Transverse colon (tissue), 4 donors: ENCODE results near the gene NR4A1. TPM values are rescaled to one million over a fixed set of nuclear protein-coding genes. Genes with fewer than 3 reads are reported as not detected.

Experiments used
- DNase-seq: peaks from one replicate; pipeline ENCODE4 v3.0.0-alpha.2; 2019
- H3K27ac ChIP-seq, 4 donors: fragments of 200-600 bp; sonication (generic); 2 replicates each; pipeline ENCODE4 v1.5.1; 2016 to 2018; ENCODE audit warnings: inconsistent platforms in 4 of 4
- H3K27me3 ChIP-seq: fragments of 200-600 bp; sonication (generic); 2 replicates; pipeline ENCODE4 v1.5.1; 2017; ENCODE audit warnings: inconsistent platforms
- H3K36me3 ChIP-seq, 4 donors: fragments of 200-600 bp; sonication (generic); 2 replicates each; pipeline ENCODE4 v1.5.1; 2017 to 2019; ENCODE audit warnings: inconsistent platforms in 4 of 4
- H3K4me1 ChIP-seq, 4 donors: fragments of 200-600 bp; sonication (generic); 2 replicates each; pipeline ENCODE4 v1.5.1; 2017 to 2020; ENCODE audit warnings: inconsistent platforms in 4 of 4
- H3K4me3 ChIP-seq, 4 donors: fragments of 200-600 bp; sonication (generic); 1 replicate in 1 of 4; 2 replicates in 3 of 4; pipeline versions ENCODE4 v1.5.1 to v1.6.1; 2017 to 2019; ENCODE audit warnings: inconsistent platforms in 4 of 4
- H3K9me3 ChIP-seq, 2 donors: fragments of 200-600 bp; sonication (generic); 2 replicates each; pipeline ENCODE4 v1.5.1; 2017 to 2019; ENCODE audit warnings: inconsistent platforms in 2 of 2
- CTCF ChIP-seq, 5 experiments: fragments of 200-600 bp in 3 of 5; fragments of 450-650 bp in 2 of 5; sonication (generic) in 3 of 5; IDR thresholded peaks; 1 replicate in 2 of 5; 2 replicates in 3 of 5; pipeline ENCODE4 v1.5.1; 2016 to 2017; ENCODE audit warnings: antibody characterized with exemption in 5 of 5, inconsistent platforms in 3 of 5, mild to moderate bottlenecking in 2 of 5, moderate library complexity in 1 of 5
- EP300 ChIP-seq: sonication (generic); formaldehyde crosslinking; IDR thresholded peaks from one replicate; pipeline ENCODE4 v1.6.1; 2017; ENCODE audit warnings: antibody characterized with exemption, low read depth
- POLR2A ChIP-seq: fragments of 450-650 bp; IDR thresholded peaks from one replicate; pipeline ENCODE4 v1.6.1; 2016; ENCODE audit warnings: antibody characterized with exemption, mild to moderate bottlenecking, moderate library complexity
- POLR2AphosphoS5 ChIP-seq, 3 donors: sonication (generic); formaldehyde crosslinking; IDR thresholded peaks; one replicate each; pipeline ENCODE4 v1.6.1; 2016; ENCODE audit warnings: antibody characterized with exemption in 3 of 3
- WGBS, 2 donors: methylation state at CpG; one replicate each; pipeline ENCODE4 v1.1.5; 2018; ENCODE audit warnings: low coverage in 1 of 2; 5-methylcytosine and 5-hydroxymethylcytosine counted together
- in situ Hi-C, 4 donors: fragments of 200-750 bp; cut with MboI; loops; one replicate each; pipeline versions ENCODE4 v1.15.0 to v1.15.1; 2017; ENCODE audit warnings: low sequenced_read_pairs in 3 of 4, low pct_ligation_motif_present in 1 of 4, low pct_unique_long_range_greater_than_20kb in 1 of 4
- intact Hi-C: fragments of 100-400 bp; cut with DNase I; formaldehyde crosslinking; loops from one replicate; pipeline ENCODE4 v1.15.1; 2023; ENCODE audit warnings: low total_unique reads
- total RNA-seq, 4 donors: library from RNA; depleted of rRNA; stranded (reverse); fragments of >200 nt; gene quantifications; one replicate each; pipeline ENCODE4 v1.1.0, GENCODE V29; 2016

The NR4A1 gene
- total RNA-seq, 4 donors from 2014 or later: 50.7 to 102 (median 76.9) TPM

GRCh38 chr12:52042706-52043385 lies 8.4 kb upstream of the NR4A1 start:
- in situ Hi-C loops (no loop called here), intact Hi-C loops (no loop called here)
- 85% methylated on average over 8 of the region's 8 CpGs; no CpG with 5 or more reads in 1 of the 2 donors for WGBS, 2 donors
- Histone ChIP-seq H3K27ac (peak overlapping the region; percentile 72 to 90 (median 77)), H3K4me1 (peaks cover 23 to 41% (median 27%) of the 10 kb centered on the region in 4 donors), H3K36me3 (no peaks in the 10 kb centered on the region), H3K27me3 (no peaks in the 10 kb centered on the region), H3K9me3 (no peaks in the 10 kb centered on the region), H3K4me3 (no peak overlapping the region)
- no peak for TF ChIP-seq EP300
- no peak for TF ChIP-seq POLR2AphosphoS5 (IDR thresholded peaks at IDR 0.05)
- TF ChIP-seq POLR2A: no peak
- TF ChIP-seq CTCF (IDR thresholded peaks at IDR 0.05): no peak
- DNase-seq: no peak

- WGBS, 2 donors: 75% methylated on average over 20 of the region's 21 CpGs; no CpG with 5 or more reads in 1 of the 2 donors
- DNase-seq: no peak
- TF ChIP-seq CTCF (IDR thresholded peaks at IDR 0.05) (no peak), POLR2AphosphoS5 (IDR thresholded peaks at IDR 0.05) (peak in 1 of 3 donors; percentile 44), EP300 (no peak), POLR2A (no peak)
- in situ Hi-C loops (no loop called here), intact Hi-C loops (no loop called here)
- Histone ChIP-seq H3K9me3 (no peaks in the 10 kb centered on the region), H3K4me1 (peaks cover 23 to 34% (median 25%) of the 10 kb centered on the region in 4 donors), H3K4me3 (no peak overlapping the region), H3K27me3 (no peaks in the 10 kb centered on the region), H3K36me3 (no peaks in the 10 kb centered on the region), H3K27ac (peak overlapping the region; percentile 72 to 90 (median 77))
These were observed 7.6 kb upstream of the NR4A1 start for GRCh38 chr12:52043386-52044212.

GRCh38 chr12:52044292-52044983 lies 6.8 kb upstream of the NR4A1 start:
- TF ChIP-seq POLR2AphosphoS5 (IDR thresholded peaks at IDR 0.05) (peak; percentile 7 to 49 (median 12)), POLR2A (no peak)
- in situ Hi-C loops: no loop called here
- Histone ChIP-seq H3K4me1 (peaks cover 23 to 31% (median 25%) of the 10 kb centered on the region in 4 donors), H3K27ac (peak overlapping the region; percentile 72 to 90 (median 77)), H3K4me3 (no peak overlapping the region), H3K9me3 (no peaks in the 10 kb centered on the region), H3K36me3 (no peaks in the 10 kb centered on the region), H3K27me3 (no peaks in the 10 kb centered on the region)
- 71 to 73% methylated on average over 8 to 17 of the region's 18 CpGs for WGBS, 2 donors
- peak; percentile 57 for DNase-seq
- intact Hi-C loops: no loop called here

GRCh38 chr12:52045794-52046199 lies 5.4 kb upstream of the NR4A1 start:
- Histone ChIP-seq H3K27ac (peak overlapping the region; percentile 72 to 90 (median 77)), H3K36me3 (no peaks in the 10 kb centered on the region), H3K4me1 (peaks cover 33 to 43% (median 36%) of the 10 kb centered on the region in 4 donors), H3K9me3 (no peaks in the 10 kb centered on the region), H3K4me3 (no peak overlapping the region), H3K27me3 (no peaks in the 10 kb centered on the region)
- DNase-seq: peak; percentile 77
- WGBS, 2 donors: 8% methylated on average over 4 of the region's 4 CpGs; no CpG with 5 or more reads in 1 of the 2 donors
- intact Hi-C loops: no loop called here
- TF ChIP-seq CTCF (IDR thresholded peaks at IDR 0.05): no peak
- TF ChIP-seq POLR2AphosphoS5 (IDR thresholded peaks at IDR 0.05): peak in 1 of 3 donors; percentile 53
- TF ChIP-seq EP300: no peak
- no peak for TF ChIP-seq POLR2A
- in situ Hi-C loops: no loop called here
